T-cell (primary cell): ENCODE results near the gene FAM241B. TPM values are rescaled to one million over a fixed set of nuclear protein-coding genes. Genes with fewer than 3 reads are reported as not detected.

ENCODE experiments used
- ATAC-seq, 4 experiments: fragments of 200-7000 bp in 3 of 4; fragments of 150-1000 bp in 1 of 4; cut with Tn5 transposase; replicated peaks in 1 of 4; 1 replicate in 3 of 4; 2 replicates in 1 of 4; pipeline ENCODE4 v1.10.0; 2021; ENCODE audit warnings: moderate library complexity in 3 of 4, mild to moderate bottlenecking in 2 of 4, moderate number of reproducible peaks in 1 of 4
- CTCF ChIA-PET, 2 donors: fragments of 300-600 bp; sonication (Branson Sonifier 250); formaldehyde crosslinking; loops; one replicate each; lab custom pipeline; 2022; ENCODE audit warnings: antibody characterized with exemption in 2 of 2; lab: Charles Lee
- POLR2A ChIA-PET, 2 donors: fragments of 300-600 bp; sonication (Branson Sonifier 250); formaldehyde crosslinking; loops; one replicate each; lab custom pipeline; 2022; ENCODE audit warnings: antibody characterized with exemption in 2 of 2; lab: Charles Lee
- DNase-seq, 35 experiments: peaks; one replicate each; pipeline versions ENCODE4 v3.0.0 to v3.0.0-alpha.2; 2013 to 2023
- H3K27ac ChIP-seq: one replicate; pipeline ENCODE4 v1.5.1; 2013; ENCODE audit warnings: low read length
- H3K27me3 ChIP-seq, 2 experiments: replicated peaks in 1 of 2; 1 replicate in 1 of 2; 2 replicates in 1 of 2; pipeline versions ENCODE4 v1.6.1 to v1.7.0; 2013; ENCODE audit warnings: low read length in 1 of 2, mixed read lengths in 1 of 2; ENCODE audit not compliant: control insufficient read depth in 2 of 2, insufficient read depth in 2 of 2; ENCODE audit errors: extremely low read depth in 1 of 2
- H3K36me3 ChIP-seq, 2 donors: 1 replicate in 1 of 2; 2 replicates in 1 of 2; pipeline versions ENCODE4 v1.6.1 to v1.7.0; 2013; ENCODE audit warnings: low read length in 1 of 2; ENCODE audit not compliant: control insufficient read depth in 2 of 2, insufficient read depth in 1 of 2; ENCODE audit errors: extremely low read depth in 1 of 2
- H3K4me1 ChIP-seq, 2 experiments: 1 replicate in 1 of 2; 2 replicates in 1 of 2; pipeline versions ENCODE4 v1.6.1 to v1.7.0; 2013; ENCODE audit warnings: low read length in 2 of 2, mixed read lengths in 1 of 2; ENCODE audit not compliant: insufficient read depth in 2 of 2, control insufficient read depth in 1 of 2; ENCODE audit errors: extremely low read depth in 1 of 2
- H3K4me3 ChIP-seq, 2 donors: 1 replicate in 1 of 2; 2 replicates in 1 of 2; pipeline versions ENCODE4 v1.5.1 to v1.7.0; 2013; ENCODE audit warnings: mild to moderate bottlenecking in 2 of 2, low read length in 1 of 2, moderate library complexity in 1 of 2; ENCODE audit not compliant: control insufficient read depth in 1 of 2; ENCODE audit errors: extremely low read depth in 1 of 2
- H3K9me3 ChIP-seq: 2 replicates; pipeline ENCODE4 v1.7.0; 2013
- H3K27ac Mint-ChIP-seq, 2 donors: one replicate each; pipeline ENCODE4 v1.8.0; 2020 to 2021; ENCODE audit warnings: mild to moderate bottlenecking in 2 of 2, mixed read lengths in 2 of 2
- H3K27me3 Mint-ChIP-seq, 2 donors: one replicate each; pipeline ENCODE4 v1.8.0; 2021 to 2022; ENCODE audit warnings: mixed read lengths in 2 of 2
- H3K36me3 Mint-ChIP-seq: one replicate; pipeline ENCODE4 v1.8.0; 2021; ENCODE audit warnings: mixed read lengths
- H3K4me1 Mint-ChIP-seq, 3 donors: one replicate each; pipeline ENCODE4 v1.8.0; 2020 to 2022; ENCODE audit warnings: mixed read lengths in 3 of 3, mild to moderate bottlenecking in 1 of 3
- H3K4me3 Mint-ChIP-seq, 3 donors: one replicate each; pipeline ENCODE4 v1.8.0; 2020 to 2022; ENCODE audit warnings: mild to moderate bottlenecking in 3 of 3, mixed read lengths in 3 of 3, moderate library complexity in 3 of 3
- H3K9me3 Mint-ChIP-seq, 3 donors: one replicate each; pipeline ENCODE4 v1.8.0; 2020 to 2022; ENCODE audit warnings: mixed read lengths in 3 of 3
- WGBS: methylation state at CpG from one replicate; pipeline ENCODE4 v1.1.5; 2013; ENCODE audit warnings: missing lambda C conversion rate; ENCODE audit not compliant: insufficient coverage; 5-methylcytosine and 5-hydroxymethylcytosine counted together
- total RNA-seq, 35 experiments: library from RNA in 6 of 35; stranded (reverse) in 6 of 35; fragments of 120-200 nt in 1 of 35; gene quantifications; one replicate each; pipeline versions ENCODE4 v1.2.1 to v1.2.4 and lab custom pipeline; 2013 to 2026

FAM241B gene
- total RNA-seq, 5 donors from 2014 or later (not counting 1 experiment from before 2014, with no cell fraction given), result 7.4 to 11.8 (median 9.2) TPM

DNA sequence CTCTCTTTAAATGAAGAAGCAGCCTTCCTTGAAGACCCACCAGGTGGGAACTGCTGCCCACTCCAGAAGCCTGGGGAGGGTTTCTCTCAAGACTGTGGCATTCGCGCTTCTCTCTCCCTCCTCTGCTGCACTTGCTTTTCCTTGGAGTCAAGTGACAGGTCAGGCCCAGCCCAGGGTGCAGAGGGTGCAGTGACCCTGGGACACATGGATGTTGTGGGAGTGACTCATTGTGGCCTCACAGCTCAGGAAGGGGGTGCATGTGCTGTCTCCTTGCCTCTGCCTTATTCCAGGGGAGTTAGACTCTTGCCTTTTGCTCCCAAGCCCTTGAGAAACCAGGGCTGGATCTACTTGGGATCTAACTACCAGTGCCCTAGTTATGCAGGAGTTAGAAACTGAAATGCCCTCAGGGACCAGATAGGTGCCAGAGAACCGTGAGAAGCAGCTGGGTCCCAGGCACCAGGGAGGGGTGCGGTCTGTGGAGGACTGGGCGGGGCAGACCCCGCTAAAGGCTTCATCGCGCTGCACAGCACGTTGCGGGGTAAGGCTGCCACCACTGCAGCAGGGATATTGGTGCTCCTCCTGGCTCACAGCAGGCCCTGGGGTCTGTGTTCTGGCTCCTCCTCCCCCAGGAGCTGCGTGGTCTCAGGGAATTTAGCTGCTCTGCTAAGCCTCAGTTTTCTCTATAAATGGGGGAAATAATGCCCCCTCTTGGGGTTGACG, 11.4 kb downstream of the FAM241B start:
- POLR2A ChIA-PET, result no interaction called here
- CTCF ChIA-PET, result interaction anchor here in 1 of 2 donors (1.3 to 1.5 kb wide), 3 partner anchors 124 to 233 kb away, joined by 3 to 4 read pairs (median 4); no protein-coding TSS in a partner anchor
- Mint-ChIP-seq H3K4me1 (peaks cover 0 to 5% (median 0%) of the 10 kb centered on the region in 3 donors), H3K36me3 (no peaks in the 10 kb centered on the region), H3K4me3 (no peak overlapping the region), H3K27ac (no peak overlapping the region), H3K9me3 (no peaks in the 10 kb centered on the region), H3K27me3 (peaks cover 4 to 10% of the 10 kb centered on the region in 2 donors)
- no peaks in the 10 kb centered on the region for H3K36me3 ChIP-seq
- peaks cover 0 to 27% of the 10 kb centered on the region in 2 experiments for H3K27me3 ChIP-seq
- no peak overlapping the region for H3K4me3 ChIP-seq
- no peaks in the 10 kb centered on the region for H3K9me3 ChIP-seq
- DNase-seq (no peak), ATAC-seq (no peak)
- no peaks in the 10 kb centered on the region for H3K4me1 ChIP-seq
- WGBS, result 78% methylated on average over 3 of the region's 12 CpGs
- no peak overlapping the region for H3K27ac ChIP-seq

DNA sequence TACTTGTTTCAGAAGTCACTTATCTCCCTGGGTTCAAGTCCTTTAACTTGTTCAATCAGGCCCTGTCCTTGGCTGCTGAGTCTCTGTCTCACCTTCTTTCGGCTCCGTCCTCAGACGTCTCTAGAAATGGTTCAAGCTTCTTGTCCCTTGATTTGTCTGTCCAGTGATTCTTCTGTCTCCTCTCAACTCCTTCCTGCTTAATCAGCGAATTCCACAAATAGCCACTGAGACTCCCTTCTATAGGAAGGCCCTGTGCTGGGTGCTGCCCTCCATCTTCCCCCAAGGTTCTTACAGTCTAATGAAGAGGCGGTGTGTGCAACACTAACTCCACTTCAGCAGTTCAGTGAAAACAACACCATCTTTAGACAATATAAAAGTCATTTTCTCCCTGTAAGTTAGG, 12.7 kb downstream of the FAM241B start:
- DNase-seq, result no peak
- H3K4me3 Mint-ChIP-seq, result no peak overlapping the region
- Histone ChIP-seq H3K4me1 (no peaks in the 10 kb centered on the region), H3K27me3 (peaks cover 0 to 27% of the 10 kb centered on the region in 2 experiments), H3K36me3 (no peaks in the 10 kb centered on the region), H3K4me3 (no peak overlapping the region), H3K9me3 (no peaks in the 10 kb centered on the region), H3K27ac (no peak overlapping the region)
- peaks cover 0 to 2% (median 0%) of the 10 kb centered on the region in 3 donors for H3K4me1 Mint-ChIP-seq
- ChIA-PET CTCF (interaction anchor here (0.6 to 1.0 kb wide), 3 partner anchors 15 to 136 kb away, joined by 3 read pairs; no protein-coding TSS in a partner anchor), POLR2A (no interaction called here)
- H3K27ac Mint-ChIP-seq, result no peak overlapping the region
- no peaks in the 10 kb centered on the region for H3K36me3 Mint-ChIP-seq
- H3K9me3 Mint-ChIP-seq, result no peaks in the 10 kb centered on the region
- no peak for ATAC-seq
- peaks cover 4 to 10% of the 10 kb centered on the region in 2 donors for H3K27me3 Mint-ChIP-seq
- WGBS, result 86% methylated on average over 3 of the region's 5 CpGs

DNA sequence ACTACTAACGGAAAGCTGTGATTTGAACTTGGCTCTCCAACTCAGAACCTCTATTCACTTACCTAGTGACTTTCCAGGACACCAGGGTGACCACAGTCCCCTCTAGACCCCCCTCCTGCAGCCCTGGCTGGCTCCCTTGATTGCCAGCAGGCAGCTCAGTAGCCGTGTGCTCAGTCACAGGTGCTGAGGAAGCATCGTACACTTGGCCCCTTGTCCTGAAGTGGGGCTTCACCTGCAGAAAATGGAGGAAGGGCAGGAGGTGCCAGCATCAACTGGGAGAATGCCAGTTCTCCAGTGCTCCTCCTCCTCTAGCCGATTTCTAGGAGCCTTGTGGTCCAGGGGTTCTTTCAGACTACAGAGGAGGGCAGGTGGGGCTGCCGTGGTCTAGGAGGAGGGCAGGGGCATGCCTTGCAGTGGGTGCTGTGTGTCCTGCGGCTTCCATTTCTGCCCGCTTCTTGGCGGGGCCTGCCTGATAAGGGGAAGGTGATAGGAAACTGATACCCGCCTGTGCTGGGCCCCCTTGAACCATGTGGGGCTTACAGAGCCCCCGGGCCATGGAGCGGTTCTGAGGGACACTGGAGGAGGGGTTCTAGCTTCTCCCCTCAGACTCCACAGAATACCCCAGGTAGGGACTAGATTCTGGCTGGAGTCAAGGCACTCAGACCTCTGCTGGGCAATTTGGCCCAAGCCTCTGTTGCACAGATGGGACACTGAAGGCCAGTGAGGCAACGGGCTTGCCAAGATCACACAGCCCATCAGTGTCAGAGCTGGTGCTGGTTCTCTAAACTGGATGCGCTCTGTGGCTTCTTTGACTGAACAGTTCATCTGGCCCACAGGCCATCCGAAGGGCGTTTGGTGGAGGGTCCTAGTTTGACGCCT, 14.0 kb downstream of the FAM241B start:
- Mint-ChIP-seq H3K9me3 (no peaks in the 10 kb centered on the region), H3K4me3 (no peak overlapping the region), H3K27ac (no peak overlapping the region), H3K36me3 (no peaks in the 10 kb centered on the region), H3K27me3 (peaks cover 4 to 10% of the 10 kb centered on the region in 2 donors), H3K4me1 (peaks cover 0 to 2% (median 0%) of the 10 kb centered on the region in 3 donors)
- H3K27ac ChIP-seq, result no peak overlapping the region
- H3K4me1 ChIP-seq, result no peaks in the 10 kb centered on the region
- H3K4me3 ChIP-seq, result no peak overlapping the region
- CTCF ChIA-PET, result interaction anchor here (0.5 to 1.0 kb wide), 4 partner anchors 21 to 129 kb away, joined by 3 to 4 read pairs (median 3); no protein-coding TSS in a partner anchor
- POLR2A ChIA-PET, result no interaction called here
- ATAC-seq (no peak), DNase-seq (no peak)
- H3K36me3 ChIP-seq, result no peaks in the 10 kb centered on the region
- H3K27me3 ChIP-seq, result peaks cover 0 to 27% of the 10 kb centered on the region in 2 experiments
- no peaks in the 10 kb centered on the region for H3K9me3 ChIP-seq
- WGBS, result 66% methylated on average over 7 of the region's 16 CpGs

DNA sequence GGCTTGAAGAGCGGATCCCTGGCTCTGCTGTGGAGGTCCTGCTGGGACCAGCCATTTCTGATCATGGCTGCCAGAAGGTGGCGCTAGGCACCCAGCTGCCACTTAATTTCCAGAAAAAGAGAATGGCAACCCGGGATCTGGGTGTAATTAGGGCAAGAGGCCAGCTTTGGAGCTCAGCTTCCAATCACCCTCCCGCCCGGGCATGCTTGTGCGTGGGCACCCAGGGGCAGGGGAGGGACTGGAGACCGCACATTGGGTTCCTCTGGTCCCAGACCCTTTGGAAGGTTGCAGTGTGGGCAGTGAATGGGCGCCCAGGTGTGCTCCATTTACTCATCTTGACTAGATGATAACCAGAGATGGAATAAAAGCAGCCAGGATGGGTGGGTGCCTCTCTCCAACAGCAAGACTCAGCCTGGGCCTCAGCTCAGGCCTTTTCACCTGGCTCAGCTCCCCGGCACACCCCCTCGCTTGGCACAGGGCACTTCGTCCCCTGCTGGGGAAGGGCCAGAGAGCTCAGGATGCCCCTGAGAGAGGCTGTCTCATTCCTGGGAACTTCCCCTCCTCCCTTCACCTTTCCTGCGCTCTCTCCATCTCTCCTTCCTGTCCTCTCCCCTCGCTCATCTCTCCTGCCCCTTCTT, 14.7 kb downstream of the FAM241B start:
- H3K4me1 ChIP-seq, result no peaks in the 10 kb centered on the region
- WGBS, result 55% methylated on average over 11 of the region's 13 CpGs
- no peak overlapping the region for H3K4me3 Mint-ChIP-seq
- H3K27me3 ChIP-seq, result peaks cover 0 to 26% of the 10 kb centered on the region in 2 experiments
- no peaks in the 10 kb centered on the region for H3K36me3 ChIP-seq
- no peak overlapping the region for H3K27ac ChIP-seq
- H3K4me3 ChIP-seq, result no peak overlapping the region
- H3K9me3 Mint-ChIP-seq, result no peaks in the 10 kb centered on the region
- H3K27ac Mint-ChIP-seq, result no peak overlapping the region
- no peaks in the 10 kb centered on the region for H3K9me3 ChIP-seq
- peak in 16 of 35 experiments; percentile 8 to 50 (median 16) for DNase-seq
- H3K36me3 Mint-ChIP-seq, result no peaks in the 10 kb centered on the region
- CTCF ChIA-PET, result interaction anchor here (0.5 to 1.0 kb wide), 2 partner anchors 22 to 130 kb away, joined by 3 to 4 read pairs; no protein-coding TSS in a partner anchor
- no peak for ATAC-seq
- POLR2A ChIA-PET, result no interaction called here
- no peaks in the 10 kb centered on the region for H3K4me1 Mint-ChIP-seq
- peaks cover 4 to 8% of the 10 kb centered on the region in 2 donors for H3K27me3 Mint-ChIP-seq

DNA sequence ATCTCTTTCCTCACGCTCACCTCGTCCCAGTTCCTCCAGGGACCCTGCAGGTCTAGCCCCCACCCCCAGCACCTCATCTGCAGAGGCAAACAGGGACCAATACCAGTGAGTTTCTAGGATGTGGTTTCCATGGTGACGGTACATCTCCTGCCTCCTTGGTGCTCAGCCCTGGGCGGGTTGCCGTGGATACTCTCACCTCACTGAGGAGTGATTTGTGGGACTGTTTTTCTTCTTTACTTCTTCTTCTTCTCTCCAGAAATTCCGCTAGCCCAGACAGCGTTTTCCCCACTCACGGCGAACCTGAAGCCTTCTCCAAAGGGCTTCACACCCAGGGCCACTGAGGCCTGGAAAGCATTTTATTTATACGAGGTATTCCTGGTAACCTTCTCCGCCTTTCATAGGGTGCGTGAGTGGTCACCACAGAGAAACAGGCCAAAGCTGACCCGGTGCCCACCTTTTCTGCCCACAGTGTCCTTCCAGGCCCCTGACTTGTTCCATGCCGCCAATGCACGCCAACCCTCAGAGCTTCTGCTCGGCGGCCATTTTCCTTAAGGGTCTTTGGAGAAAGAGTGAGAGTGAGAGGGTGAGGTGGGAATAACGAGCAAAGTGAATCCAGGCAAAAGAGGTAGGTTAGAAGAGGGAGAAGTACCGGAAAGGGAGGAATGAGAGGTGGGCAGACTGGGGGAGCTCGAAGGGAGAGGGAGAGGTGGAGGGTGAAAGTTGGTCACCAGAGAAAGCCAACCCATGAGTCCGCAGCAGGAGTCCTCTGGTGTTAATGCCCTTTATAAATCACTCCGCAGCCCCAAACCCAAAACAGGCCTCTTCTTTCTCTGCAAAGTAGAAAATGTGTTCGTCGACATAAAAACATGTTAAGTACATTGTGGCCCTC, 15.5 kb downstream of the FAM241B start:
- Mint-ChIP-seq H3K36me3 (no peaks in the 10 kb centered on the region), H3K4me1 (peaks cover 0 to 3% (median 2%) of the 10 kb centered on the region in 3 donors), H3K27me3 (peaks cover 4 to 8% of the 10 kb centered on the region in 2 donors), H3K27ac (no peak overlapping the region), H3K4me3 (no peak overlapping the region), H3K9me3 (no peaks in the 10 kb centered on the region)
- DNase-seq (no peak), ATAC-seq (no peak)
- Histone ChIP-seq H3K27ac (no peak overlapping the region), H3K27me3 (peaks cover 0 to 31% of the 10 kb centered on the region in 2 experiments), H3K4me3 (no peak overlapping the region), H3K9me3 (no peaks in the 10 kb centered on the region), H3K4me1 (peaks cover under 1 to 4% of the 10 kb centered on the region in 2 experiments), H3K36me3 (no peaks in the 10 kb centered on the region)
- CTCF ChIA-PET, result no interaction called here
- POLR2A ChIA-PET, result no interaction called here
- WGBS, result 89% methylated on average over 14 of the region's 24 CpGs
